GM18498 (cell line): Measurements from ENCODE around the gene PHACTR1.

ENCODE experiments used
- ATAC-seq: cut with Tn5 transposase; IDR thresholded peaks from one replicate; pipeline ENCODE4 v1.9.1; 2021; ENCODE audit warnings: mild to moderate bottlenecking, moderate library complexity; ENCODE audit not compliant: unreplicated experiment

The PHACTR1 gene

DNA sequence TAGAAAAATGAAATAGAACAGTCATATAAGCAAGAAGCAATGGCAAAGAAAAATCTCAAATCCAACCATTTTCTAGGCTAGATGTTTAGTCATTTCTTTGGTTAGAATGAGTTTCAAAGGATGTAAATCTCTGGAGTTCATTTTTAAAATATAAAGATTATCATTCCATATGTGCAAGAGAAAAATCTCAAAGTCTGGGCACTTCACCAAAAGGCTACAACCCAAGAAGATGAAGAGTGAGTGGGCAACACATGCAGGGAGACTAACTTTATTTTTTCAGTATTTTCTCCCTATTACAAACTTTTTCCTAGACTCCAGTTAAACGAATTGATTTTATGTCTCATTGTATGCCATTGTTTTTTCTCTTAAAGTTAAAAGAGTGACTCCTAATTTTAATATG is 83.6 kb downstream of the PHACTR1 start:
- ATAC-seq = no peak

DNA sequence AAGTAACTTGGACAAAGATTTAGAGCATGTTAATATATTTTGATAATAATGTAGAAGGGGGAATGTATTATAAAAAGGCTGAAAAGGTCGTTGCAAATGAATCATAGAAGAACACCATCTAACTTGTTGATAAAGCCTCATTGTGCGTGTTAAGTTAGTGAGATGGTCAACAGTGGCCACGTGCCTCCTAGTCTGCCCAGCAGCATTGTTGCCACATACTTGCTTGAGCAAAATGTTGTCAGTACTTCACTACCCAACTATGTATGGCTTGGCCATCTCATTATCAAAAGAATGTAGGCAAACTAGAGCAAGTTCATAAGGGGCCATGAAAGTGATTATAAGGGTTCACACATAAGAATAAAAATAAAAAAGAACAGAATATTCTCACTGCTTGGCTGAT is 84.6 kb downstream of the PHACTR1 start:
- no peak for ATAC-seq

DNA sequence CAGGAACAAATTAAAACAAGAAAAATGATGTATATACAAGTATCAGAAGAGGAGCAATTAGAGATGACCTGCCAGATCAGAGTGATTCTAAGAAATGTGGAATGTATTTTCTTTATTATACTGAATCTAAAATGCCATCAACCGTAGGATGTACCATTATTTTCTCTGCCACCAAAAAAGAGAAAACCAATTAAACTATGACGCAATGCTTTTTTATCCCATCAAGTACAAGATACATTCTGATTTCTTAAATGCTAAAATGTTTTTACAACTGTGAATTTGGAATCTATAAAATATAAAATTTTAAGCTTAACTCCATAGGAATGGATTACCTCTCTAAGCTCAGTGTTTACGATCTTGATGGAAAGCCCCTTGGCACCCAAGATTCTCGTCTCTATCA is 85.9 kb downstream of the PHACTR1 start:
- no peak for ATAC-seq

DNA sequence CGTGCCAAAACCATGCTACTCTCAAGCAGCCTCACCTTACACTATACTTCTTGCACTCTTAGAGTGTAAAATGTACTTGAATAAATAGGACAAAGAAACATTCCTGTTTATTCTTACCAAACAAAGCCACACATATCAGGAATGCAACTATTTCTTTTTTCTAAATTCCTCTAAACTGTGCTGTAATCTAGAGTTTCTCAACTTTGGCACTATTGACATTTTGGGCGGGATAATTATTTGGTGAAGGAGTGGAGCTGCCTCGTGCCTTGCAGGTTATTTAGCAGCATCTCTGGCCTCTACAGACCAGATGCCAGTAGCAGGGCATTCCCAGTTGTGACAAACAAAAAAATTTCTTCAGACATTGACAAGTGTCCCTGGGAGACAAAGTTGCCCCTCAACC is 86.9 kb downstream of the PHACTR1 start:
- ATAC-seq = no peak

DNA sequence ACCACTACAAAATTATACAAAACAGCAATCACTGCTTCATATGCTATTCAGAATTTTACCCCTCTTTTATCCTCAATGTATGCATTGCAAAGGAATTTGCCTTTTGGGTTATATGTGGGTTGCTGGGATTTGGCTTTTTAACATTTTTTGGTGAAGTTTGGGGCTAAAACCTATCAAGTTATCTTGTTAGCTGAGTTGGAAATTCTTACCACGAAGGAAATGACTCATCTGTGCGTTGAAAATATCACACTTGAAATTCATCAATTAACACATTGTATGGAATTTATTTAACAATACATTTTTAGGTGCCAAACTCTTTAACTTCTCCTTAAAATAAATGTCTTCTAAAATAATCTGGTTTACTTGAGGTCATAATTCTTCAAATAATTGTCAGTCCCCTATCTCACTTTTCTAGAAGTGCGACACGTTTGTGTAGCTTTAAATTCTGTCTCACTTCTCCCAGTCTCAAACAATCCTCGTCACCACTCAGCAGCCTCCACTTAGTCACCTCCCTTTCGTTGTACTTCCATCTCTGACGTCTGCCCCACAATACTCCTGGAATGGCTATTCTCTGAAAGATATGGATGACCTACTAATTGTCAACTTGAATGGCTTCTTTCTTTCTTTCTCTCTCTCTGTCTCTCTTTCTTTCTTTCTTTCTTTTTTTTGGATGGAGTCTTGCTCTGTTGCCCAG is 88.5 kb downstream of the PHACTR1 start:
- ATAC-seq = no peak

DNA sequence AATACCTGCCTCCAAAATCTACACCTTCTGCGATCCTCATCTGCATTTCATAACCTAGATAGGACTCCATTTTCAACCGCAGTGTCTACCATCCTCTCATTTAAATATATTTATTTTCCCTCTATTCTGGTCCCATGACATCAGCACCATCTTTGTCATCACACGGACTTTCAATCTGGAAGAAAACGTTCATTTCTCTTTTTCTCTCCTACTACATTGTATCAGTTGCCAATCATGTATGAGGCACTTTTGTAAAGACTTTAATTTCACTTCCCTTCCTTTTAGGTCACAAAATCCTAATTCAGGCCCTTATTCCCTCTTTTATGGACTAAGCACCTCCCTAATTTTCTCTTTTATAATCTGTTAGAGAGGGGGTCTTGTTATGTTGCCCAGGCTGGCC is 89.6 kb downstream of the PHACTR1 start:
- ATAC-seq = no peak

DNA sequence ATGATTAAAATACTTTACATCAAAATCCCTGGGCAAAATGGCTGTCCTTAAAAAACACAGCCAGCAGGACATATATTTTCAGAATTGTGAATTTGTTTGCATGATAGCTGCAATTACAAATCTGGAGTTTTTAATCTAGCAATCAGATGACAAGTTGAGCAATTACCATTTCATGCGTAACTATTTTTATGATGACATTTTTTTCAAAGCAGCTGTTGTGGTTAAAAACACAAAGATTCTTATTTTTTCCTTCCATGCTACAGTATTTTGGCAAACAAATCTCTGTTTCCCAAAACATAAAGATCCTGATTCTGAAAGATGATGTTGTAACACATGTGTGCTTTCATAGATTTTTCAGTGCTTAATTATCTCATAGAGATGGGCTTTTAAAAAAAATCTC is 90.2 kb downstream of the PHACTR1 start:
- no peak for ATAC-seq

DNA sequence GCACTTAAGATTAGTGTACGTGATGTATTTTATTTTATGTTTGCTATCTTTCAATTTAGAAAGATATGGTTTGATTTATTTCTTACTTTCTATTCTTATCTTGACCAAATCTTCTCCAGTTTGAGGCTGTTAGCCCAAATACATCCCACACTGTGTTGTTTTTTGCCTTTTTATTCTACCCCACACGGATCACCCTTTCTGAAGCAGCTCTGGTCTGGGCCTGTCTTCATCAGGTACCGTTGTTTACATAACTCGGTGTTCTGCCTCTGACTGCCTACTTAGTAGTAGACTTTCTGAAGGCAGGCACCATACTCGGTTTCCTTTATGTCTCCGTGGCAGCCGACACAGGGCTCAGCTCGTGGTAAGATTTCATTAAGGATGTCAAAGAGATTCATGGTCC is 95.0 kb downstream of the PHACTR1 start:
- ATAC-seq = no peak

DNA sequence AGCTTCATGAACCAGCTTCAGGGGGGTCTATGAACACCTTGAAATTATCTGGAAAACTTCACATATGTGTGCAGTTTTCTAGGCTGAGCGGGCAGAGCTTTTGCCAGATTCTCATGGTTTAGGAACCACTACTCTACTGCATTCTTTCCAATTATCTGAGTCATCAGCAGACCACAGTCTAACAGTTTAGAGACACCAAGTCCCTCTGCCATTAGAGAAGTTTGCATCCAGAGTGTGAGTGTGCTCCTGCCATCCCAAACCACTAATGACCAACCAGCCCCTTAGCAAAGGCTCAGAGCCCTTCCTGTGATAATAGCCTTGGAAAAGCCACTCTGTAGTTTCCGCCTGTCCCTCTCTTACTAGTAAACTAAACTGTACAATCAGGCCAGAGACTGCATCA is 96.8 kb downstream of the PHACTR1 start:
- ATAC-seq = no peak

DNA sequence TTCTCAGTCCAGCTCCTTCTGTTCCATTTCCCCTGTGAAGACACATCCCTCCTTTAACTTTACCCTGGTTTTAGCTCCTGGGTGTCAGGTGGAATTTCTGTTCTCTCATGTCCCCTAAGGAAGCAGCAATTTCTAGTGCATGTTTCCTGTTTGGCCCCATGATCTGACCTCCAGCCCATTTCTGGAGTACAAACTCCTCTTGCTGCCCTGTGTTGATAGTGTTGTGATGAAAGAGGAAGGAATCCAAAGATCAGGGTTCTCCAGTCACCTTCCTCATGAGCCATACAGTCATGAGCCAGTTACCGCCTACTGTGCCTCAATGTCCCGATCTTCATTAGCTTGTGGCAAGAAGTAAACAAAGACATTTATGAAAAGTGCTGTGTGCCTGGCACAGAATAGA is 97.4 kb downstream of the PHACTR1 start:
- no peak for ATAC-seq

DNA sequence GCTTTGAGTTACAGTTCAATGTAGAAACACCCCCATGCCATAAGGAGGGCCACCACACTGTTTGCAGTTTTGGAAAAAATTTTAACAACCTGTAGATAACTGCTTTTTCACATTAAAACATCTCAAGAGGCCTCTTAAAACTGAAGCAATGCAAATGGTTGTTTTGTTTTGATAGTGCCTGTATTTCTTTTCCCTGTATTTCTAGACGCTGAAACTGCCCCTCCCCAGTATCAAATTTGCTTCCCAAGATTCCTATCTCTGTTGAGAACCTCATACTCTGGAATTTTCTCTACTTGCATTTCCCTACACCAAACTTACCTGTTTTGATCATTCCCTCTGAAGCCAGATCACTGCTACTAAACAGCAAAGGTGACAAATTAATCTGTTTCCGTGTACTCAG is 98.5 kb downstream of the PHACTR1 start:
- ATAC-seq = no peak

DNA sequence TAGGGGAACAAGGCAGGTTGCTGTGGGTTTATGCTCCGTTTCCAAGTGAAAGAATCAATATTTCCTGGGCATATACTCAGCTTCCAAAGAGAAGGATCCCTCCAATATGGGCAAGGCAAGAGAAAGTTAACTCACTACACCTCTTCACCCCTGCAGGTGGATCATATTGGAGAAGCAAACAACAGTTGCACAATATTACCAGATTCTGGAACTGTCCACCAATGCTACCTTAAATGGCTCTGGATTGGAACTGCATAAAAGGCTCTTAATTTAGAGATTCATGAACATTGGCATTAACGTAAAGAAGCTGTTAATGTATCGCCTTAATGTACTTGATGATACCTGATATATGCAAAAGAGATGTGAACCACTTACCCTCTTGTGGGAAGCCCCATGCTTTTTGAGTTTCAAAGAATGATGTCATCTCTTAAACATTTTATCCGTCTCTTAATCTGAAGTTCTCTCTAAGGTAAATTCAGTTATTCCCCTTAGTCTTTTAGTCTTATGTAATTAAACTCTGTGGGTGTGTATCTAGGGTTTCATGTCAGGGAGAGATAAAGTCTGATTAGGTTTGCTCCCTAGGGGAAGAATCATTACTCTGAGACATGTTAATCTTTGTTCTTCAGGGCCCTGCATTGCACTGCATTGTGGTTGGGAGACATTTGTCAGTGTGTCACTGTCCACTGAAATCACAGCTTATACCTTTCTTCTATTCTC is 99.5 kb downstream of the PHACTR1 start:
- ATAC-seq = no peak

DNA sequence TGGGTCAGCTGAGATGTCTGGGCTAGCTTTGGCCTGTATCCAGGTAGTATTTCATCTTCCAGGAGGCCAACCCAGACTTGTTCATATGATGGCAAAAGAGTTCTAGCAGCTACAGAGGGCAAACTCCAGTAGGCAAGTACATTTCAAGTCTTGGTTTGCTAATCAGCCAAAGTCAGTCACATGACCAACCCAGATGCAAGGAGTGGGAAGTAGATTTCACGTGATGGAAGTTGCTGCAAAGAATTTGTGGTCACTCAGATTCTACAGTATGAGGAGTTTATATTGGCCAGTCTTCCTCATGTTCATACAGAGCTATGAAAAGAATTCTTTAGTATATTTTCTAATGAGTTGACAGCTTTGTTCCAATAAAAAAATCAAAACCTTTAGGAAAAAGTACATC is 101.8 kb downstream of the PHACTR1 start:
- no peak for ATAC-seq

DNA sequence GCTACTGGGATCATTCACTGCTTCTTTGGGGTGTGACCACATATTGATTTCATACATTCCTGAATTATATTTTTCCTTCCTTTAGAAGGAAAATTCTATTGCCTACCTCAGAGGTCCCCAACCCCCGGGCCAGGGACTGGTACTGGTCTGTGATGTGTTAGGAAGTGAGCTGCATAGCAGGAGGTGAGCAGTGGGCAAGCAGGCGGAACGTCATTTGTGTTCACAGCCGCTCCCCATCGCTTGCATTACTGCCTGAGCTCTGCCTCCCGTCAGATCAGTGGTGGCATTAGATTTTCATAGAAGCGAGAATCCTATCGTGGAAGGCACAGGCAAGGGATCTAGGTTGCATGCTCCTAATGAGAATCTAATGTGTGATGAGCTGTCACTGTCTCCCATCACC is 107.3 kb downstream of the PHACTR1 start:
- no peak for ATAC-seq

DNA sequence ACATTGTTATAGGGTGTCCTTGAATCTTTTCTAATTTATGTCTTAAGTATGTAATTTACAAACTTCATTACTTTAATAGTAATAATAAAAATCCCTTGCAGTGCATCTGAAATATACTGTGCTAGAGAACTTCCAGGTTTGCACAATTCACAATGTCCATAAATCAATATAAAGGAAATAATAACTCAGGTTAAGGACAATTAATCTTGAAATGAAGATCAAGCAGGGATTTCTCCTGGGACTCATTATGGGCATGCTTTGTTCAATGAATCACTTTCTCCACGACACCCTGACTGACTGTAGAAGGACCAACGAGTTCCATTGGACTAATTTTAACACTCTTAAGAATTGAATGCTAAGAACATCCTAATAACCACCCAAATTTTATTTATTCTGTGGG is 110.0 kb downstream of the PHACTR1 start:
- ATAC-seq = no peak

DNA sequence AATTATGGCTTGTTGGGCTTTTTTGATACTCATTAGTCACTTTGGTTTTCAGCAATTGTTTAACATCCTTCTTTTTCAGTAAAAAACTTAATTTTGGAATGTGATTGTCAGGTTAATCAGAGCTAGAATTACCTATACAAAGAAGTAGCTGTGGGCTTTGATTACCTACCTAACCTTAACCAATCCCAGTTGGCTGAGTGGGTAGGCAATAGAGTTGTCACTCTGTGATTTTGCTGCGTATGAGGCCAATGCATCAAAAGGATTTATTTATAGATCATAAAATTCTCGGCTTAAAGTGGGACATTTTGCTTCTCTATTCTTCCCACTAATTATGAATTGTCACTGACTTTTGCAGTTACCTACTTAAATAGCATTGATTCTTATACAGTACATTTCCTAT is 111.4 kb downstream of the PHACTR1 start:
- no peak for ATAC-seq

DNA sequence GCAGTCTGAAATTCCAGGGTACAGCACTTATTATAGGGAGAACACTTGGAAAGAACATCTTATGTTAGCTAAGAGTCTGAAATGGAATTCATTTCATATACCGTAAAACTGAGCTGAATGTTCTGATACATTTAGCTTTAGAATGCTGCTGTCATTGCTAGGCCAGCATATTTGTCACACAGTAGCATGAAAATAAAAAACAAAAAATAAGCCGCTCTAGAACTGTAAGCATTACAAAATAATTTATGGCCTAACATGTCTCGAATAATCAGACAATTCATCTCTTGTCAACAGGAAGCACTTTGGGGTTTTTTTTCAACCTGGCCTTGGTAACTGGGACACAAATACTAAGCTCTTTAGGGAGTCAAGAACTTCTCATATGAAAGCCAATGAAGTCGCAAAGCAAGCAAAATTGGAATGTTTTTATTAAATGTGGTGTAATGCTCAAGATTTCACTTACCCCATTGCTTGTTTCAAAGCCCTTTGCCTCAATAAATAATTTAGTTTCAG is 115.7 kb downstream of the PHACTR1 start:
- no peak for ATAC-seq

DNA sequence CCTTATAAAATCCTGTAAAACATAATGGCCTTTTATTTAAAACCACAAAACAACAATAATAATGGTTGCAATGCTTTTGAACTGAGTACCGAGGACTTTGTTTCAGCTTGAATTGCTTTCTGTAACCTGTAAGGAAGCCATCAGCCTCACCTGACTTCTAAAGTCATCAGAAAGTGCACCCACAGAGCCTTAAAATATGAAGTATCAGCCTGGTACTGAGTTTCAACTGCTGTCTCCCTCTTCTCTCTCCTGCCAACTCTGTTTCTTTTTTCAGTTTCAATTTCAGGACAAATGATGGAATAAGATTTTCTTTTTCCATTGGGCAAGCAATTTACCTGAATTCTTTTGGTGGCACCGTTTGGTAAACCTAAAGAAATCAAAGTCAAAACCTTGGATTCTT is 119.4 kb downstream of the PHACTR1 start:
- ATAC-seq = no peak

DNA sequence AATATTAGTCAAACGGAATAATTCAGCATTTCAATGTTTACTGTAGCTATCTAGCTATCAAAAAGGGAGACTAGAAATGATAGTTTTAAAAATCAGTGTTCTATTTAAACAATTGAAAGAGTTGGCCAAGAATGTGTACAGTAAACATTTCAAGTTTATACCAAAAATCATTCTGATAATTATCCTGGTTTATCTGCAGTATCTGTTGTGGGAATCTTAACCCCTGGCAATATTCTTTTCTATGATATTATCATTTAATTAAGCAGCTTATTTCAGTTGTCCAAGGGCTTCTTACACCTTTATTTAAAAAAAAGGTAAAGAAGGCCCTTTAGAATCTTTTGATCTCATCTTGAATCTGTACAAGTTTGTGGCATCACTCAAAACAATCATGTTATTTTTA is 125.1 kb downstream of the PHACTR1 start:
- ATAC-seq = no peak

DNA sequence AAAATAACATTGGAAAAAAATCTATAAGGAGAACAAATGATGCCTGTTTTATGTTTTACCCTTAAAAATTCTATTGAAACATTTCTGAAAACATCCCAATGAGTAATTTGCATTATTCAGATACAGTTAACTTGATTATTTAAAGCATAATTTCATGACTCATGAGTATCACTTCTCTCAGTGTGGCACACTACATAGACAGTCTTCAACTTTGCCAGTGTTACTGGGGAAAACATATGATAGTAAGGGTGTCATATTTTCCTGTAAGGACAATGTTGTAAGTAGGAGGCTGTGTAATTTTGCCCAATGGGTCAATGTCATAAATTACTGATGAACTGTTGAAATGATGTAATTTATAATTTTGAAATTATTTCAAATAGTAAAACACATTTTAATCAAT is 125.5 kb downstream of the PHACTR1 start:
- ATAC-seq = no peak

DNA sequence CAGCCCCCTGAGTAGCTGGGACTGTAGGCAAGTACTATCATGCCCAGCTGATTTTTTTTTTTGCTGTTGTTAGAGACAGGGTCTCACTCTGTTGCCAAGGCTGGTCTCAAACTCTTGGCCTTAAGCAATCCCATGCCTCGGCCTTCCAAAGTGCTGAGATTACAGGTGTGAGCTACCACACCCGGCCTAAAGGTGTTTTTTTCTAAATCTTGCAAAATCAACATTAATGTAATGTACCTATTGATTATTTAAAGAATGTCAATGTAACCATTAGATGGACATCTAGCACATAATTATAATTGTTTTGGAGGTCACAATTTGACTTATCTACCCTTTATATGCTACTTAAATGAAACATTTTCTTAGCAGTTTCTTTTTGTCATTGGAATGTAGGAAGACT is 126.1 kb downstream of the PHACTR1 start:
- no peak for ATAC-seq
